Measurements from ENCODE around the gene GMCL2.

The GMCL2 gene

DNA sequence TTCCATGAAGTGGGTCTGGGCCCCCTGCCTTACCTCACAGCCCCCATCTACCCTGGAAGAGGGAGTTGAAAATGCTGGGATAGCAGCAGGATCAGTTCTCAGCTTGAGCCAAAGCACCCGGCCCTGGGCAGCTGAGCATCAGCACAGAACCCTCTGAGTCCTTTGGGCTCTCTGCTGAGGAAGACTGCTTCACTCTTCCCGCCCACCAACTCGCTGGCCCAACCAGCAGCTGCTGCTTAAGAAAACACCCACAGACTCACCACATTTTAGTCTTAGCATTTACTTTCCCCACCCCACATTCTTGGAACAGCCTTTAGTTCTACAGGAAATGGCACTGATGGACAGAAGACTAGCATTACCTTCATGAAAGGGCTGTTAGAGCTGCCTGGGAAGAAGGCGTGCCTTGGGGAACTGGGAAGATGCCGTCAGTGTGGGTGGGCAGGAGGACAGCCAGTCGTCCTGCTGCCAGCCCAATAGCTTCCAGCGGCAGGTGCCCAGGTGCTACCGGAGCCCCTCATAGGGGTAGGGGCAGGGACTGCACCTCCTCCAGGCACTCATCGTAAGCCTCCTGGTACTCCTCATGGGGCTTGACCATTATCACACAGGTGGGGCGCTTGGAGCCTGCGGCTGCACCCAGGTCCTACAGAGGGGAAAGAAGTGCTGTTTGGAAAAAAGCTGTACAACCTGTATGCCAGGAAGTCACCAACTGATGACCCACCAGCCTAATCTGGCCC is 37.8 kb downstream of the GMCL2 start:
- no peak overlapping the region for H3K9ac ChIP-seq (ENCODE audit: low read length)
- peaks cover 10% of the 10 kb centered on the region for H3K79me2 ChIP-seq (ENCODE audit: insufficient read depth, low read length)
- no peaks in the 10 kb centered on the region for H3K27me3 ChIP-seq (ENCODE audit: low read length)
- H3K9me3 ChIP-seq (ENCODE audit: insufficient read depth, low read length): no peaks in the 10 kb centered on the region
- H3K9me2 ChIP-seq (replicated peaks; ENCODE audit: insufficient read depth, low read length): no peaks in the 10 kb centered on the region
- H4K20me1 ChIP-seq (ENCODE audit: low read depth, low read length): no peaks in the 10 kb centered on the region
- H2AFZ ChIP-seq (ENCODE audit: low read depth, low read length, severe bottlenecking): no peak overlapping the region
- peaks cover 18% of the 10 kb centered on the region for H3F3A ChIP-seq (ENCODE audit: insufficient read depth)
- H3K36me3 ChIP-seq (ENCODE audit: low read length): no peaks in the 10 kb centered on the region
- H3K4me2 ChIP-seq (ENCODE audit: low read depth, low read length, poor library complexity, severe bottlenecking): no peak overlapping the region
- no peak overlapping the region for H3K4me3 ChIP-seq (ENCODE audit: insufficient read depth, low read length, poor library complexity, severe bottlenecking)
- no peak for TF ChIP-seq EZH2phosphoT487 (conservative IDR thresholded peaks at IDR 0.05; ENCODE audit: low read length)
- TF ChIP-seq, protein P1, sequence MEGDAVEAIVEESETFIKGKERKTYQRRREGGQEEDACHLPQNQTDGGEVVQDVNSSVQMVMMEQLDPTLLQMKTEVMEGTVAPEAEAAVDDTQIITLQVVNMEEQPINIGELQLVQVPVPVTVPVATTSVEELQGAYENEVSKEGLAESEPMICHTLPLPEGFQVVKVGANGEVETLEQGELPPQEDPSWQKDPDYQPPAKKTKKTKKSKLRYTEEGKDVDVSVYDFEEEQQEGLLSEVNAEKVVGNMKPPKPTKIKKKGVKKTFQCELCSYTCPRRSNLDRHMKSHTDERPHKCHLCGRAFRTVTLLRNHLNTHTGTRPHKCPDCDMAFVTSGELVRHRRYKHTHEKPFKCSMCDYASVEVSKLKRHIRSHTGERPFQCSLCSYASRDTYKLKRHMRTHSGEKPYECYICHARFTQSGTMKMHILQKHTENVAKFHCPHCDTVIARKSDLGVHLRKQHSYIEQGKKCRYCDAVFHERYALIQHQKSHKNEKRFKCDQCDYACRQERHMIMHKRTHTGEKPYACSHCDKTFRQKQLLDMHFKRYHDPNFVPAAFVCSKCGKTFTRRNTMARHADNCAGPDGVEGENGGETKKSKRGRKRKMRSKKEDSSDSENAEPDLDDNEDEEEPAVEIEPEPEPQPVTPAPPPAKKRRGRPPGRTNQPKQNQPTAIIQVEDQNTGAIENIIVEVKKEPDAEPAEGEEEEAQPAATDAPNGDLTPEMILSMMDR (IDR thresholded peaks at IDR 0.05; ENCODE audit: insufficient read depth, low read length, poor library complexity, severe bottlenecking): no peak
- H3K27ac ChIP-seq (ENCODE audit: low read depth, low read length): no peak overlapping the region

DNA sequence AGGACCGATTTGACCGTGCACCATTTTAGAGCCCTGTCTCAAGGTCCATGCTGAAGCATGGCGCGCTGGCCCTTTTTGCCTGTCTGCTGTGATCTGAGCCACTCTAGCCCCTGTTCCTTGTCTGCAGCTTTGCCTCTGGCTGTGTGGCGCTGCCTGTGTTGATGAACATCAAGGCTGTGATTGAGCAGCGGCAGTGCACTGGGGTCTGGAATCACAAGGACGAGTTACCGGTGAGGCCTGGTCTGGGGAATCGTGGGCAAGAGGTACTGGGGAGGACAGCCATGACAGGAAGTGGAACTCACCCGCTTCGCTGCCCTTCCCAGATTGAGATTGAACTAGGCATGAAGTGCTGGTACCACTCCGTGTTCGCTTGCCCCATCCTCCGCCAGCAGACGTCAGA is 39.8 kb downstream of the GMCL2 start:
- no peaks in the 10 kb centered on the region for H3K27me3 ChIP-seq (ENCODE audit: low read length)
- H3K9me3 ChIP-seq (ENCODE audit: insufficient read depth, low read length): no peaks in the 10 kb centered on the region
- TF ChIP-seq, protein P1 (IDR thresholded peaks at IDR 0.05; ENCODE audit: insufficient read depth, low read length, poor library complexity, severe bottlenecking): no peak
- TF ChIP-seq EZH2phosphoT487 (conservative IDR thresholded peaks at IDR 0.05; ENCODE audit: low read length): no peak
- H3K9ac ChIP-seq (ENCODE audit: low read length): no peak overlapping the region
- no peak overlapping the region for H3K4me3 ChIP-seq (ENCODE audit: insufficient read depth, low read length, poor library complexity, severe bottlenecking)
- no peak overlapping the region for H3K27ac ChIP-seq (ENCODE audit: low read depth, low read length)
- no peak overlapping the region for H2AFZ ChIP-seq (ENCODE audit: low read depth, low read length, severe bottlenecking)
- peaks cover 17% of the 10 kb centered on the region for H3F3A ChIP-seq (ENCODE audit: insufficient read depth)
- H3K79me2 ChIP-seq (ENCODE audit: insufficient read depth, low read length): peaks cover under 1% of the 10 kb centered on the region; the same call in 1 of the 2 replicates
- no peaks in the 10 kb centered on the region for H3K36me3 ChIP-seq (ENCODE audit: low read length)
- no peak overlapping the region for H3K4me2 ChIP-seq (ENCODE audit: low read depth, low read length, poor library complexity, severe bottlenecking)
- no peaks in the 10 kb centered on the region for H3K9me2 ChIP-seq (replicated peaks; ENCODE audit: insufficient read depth, low read length)
- no peaks in the 10 kb centered on the region for H4K20me1 ChIP-seq (ENCODE audit: low read depth, low read length)

- Histone ChIP-seq H3K27me3 (ENCODE audit: low read length) (no peaks in the 10 kb centered on the region), H3K4me2 (ENCODE audit: low read depth, low read length, poor library complexity, severe bottlenecking) (no peak overlapping the region), H3K27ac (ENCODE audit: low read depth, low read length) (no peak overlapping the region), H3K4me3 (ENCODE audit: insufficient read depth, low read length, poor library complexity, severe bottlenecking) (no peak overlapping the region), H3K36me3 (ENCODE audit: low read length) (no peaks in the 10 kb centered on the region), H3K9ac (ENCODE audit: low read length) (no peak overlapping the region), H3K79me2 (ENCODE audit: insufficient read depth, low read length) (no peaks in the 10 kb centered on the region), H3K9me2 (replicated peaks; ENCODE audit: insufficient read depth, low read length) (no peaks in the 10 kb centered on the region), H3F3A (ENCODE audit: insufficient read depth) (peaks cover 7% of the 10 kb centered on the region), H2AFZ (ENCODE audit: low read depth, low read length, severe bottlenecking) (no peak overlapping the region), H3K9me3 (ENCODE audit: insufficient read depth, low read length) (no peaks in the 10 kb centered on the region), H4K20me1 (ENCODE audit: low read depth, low read length) (no peaks in the 10 kb centered on the region)
- TF ChIP-seq EZH2phosphoT487 (conservative IDR thresholded peaks at IDR 0.05; ENCODE audit: low read length): no peak
- TF ChIP-seq, protein P1 (IDR thresholded peaks at IDR 0.05; ENCODE audit: insufficient read depth, low read length, poor library complexity, severe bottlenecking): peak; percentile 80
Measured at GRCh38 chr5:178145965-178146820, 41.0 kb downstream of the GMCL2 start.
